Inflammatory macrophage treated with lipopolysaccharide for 4 hours (primary cell): ENCODE data around the gene LRSAM1.

ENCODE experiments used
- DNase-seq: peaks from one replicate; pipeline ENCODE4 v3.0.0-alpha.2; 2020

The LRSAM1 gene

GRCh38 chr9:127537014-127537413 lies 85.7 kb downstream of the LRSAM1 start:
- no peak for DNase-seq

GRCh38 chr9:127537792-127538191 lies 86.5 kb downstream of the LRSAM1 start:
- DNase-seq, result no peak

- no peak for DNase-seq
These were observed 87.5 kb downstream of the LRSAM1 start for GRCh38 chr9:127538849-127539258.

- no peak for DNase-seq
These were observed 88.1 kb downstream of the LRSAM1 start for GRCh38 chr9:127539259-127539981.

GRCh38 chr9:127539982-127540663 lies 88.8 kb downstream of the LRSAM1 start:
- no peak for DNase-seq

- no peak for DNase-seq
These were observed 89.3 kb downstream of the LRSAM1 start for GRCh38 chr9:127540664-127541041.

- DNase-seq, result no peak
These were observed 89.9 kb downstream of the LRSAM1 start for GRCh38 chr9:127541176-127541575.

GRCh38 chr9:127541865-127542264 lies 90.6 kb downstream of the LRSAM1 start:
- peak; percentile 62 for DNase-seq

GRCh38 chr9:127543221-127543620 lies 91.9 kb downstream of the LRSAM1 start:
- no peak for DNase-seq

GRCh38 chr9:127543973-127544533 lies 92.7 kb downstream of the LRSAM1 start:
- no peak for DNase-seq

- peak; percentile 32 for DNase-seq
These were observed 94.2 kb downstream of the LRSAM1 start for GRCh38 chr9:127545196-127546124.

- no peak for DNase-seq
These were observed 95.0 kb downstream of the LRSAM1 start for GRCh38 chr9:127546125-127546832.

GRCh38 chr9:127548352-127548881 lies 97.1 kb downstream of the LRSAM1 start:
- DNase-seq, result peak; percentile 60

- no peak for DNase-seq
These were observed 97.9 kb downstream of the LRSAM1 start for GRCh38 chr9:127549218-127549617.

GRCh38 chr9:127549751-127550150 lies 98.4 kb downstream of the LRSAM1 start:
- no peak for DNase-seq

GRCh38 chr9:127550282-127550681 lies 99.0 kb downstream of the LRSAM1 start:
- no peak for DNase-seq

- DNase-seq, result no peak
These were observed 99.4 kb downstream of the LRSAM1 start for GRCh38 chr9:127550751-127551150.
